ENCODE data around the gene IL22RA2. TPM values are rescaled to one million over a fixed set of nuclear protein-coding genes. Genes with fewer than 3 reads are reported as not detected.

The IL22RA2 gene
- total and polyA plus RNA-seq, 9 of the 15 experiments (the other 6 are each of a cell fraction or from before 2014, with no cell fraction given) = 0.03 TPM; not detected in 8

DNA sequence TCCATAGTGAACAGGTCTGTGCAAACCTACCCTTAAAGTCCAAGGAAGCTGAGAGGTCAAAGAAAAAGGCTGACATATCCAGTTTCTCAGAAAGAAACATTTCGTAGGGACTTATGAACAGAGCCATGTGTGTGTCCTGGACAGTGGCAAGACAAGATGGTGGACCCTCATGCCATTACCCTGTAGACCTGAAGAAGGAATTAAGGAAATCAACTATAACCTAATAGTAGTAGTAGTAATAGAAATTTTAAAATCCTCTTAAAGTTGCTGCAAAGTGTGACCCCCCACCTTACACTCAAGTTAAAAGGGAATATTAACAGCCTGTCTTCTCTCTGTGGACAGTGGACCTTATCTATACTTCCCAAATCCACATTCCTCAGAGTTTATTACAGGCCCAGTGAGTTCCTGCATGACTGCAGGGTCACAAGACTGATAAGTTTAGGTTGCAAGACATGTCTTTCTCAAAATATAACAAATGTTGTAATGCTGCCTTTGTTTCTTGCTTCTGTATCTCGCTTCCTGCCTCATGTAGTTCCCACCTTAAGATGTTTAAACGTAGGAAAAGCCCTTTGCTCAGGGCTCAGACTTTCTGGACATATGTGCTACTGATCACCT, 10.6 kb downstream of the IL22RA2 start (continued):
- TF ChIP-seq ADNP (tag; IDR thresholded peaks at IDR 0.05) = no peak
- 0 out of 2 replicates have a peak, but pooled peaks have one; percentile 7 for TF ChIP-seq ZFP1 (CRISPR knock-in tag; IDR thresholded peaks at IDR 0.05)
- TF ChIP-seq MGA (IDR thresholded peaks at IDR 0.05) = 0 out of 2 replicates have a peak, but pooled peaks have one; percentile 32
- peak; percentile 83 for TF ChIP-seq ARID1B (IDR thresholded peaks at IDR 0.05)
- no peak for TF ChIP-seq ZNF274 (IDR thresholded peaks at IDR 0.05; ENCODE audit: borderline replicate concordance, low read depth, low read length)
- TF ChIP-seq ZBTB11 (CRISPR knock-in tag; IDR thresholded peaks at IDR 0.05) = no peak
- TF ChIP-seq, protein P1, sequence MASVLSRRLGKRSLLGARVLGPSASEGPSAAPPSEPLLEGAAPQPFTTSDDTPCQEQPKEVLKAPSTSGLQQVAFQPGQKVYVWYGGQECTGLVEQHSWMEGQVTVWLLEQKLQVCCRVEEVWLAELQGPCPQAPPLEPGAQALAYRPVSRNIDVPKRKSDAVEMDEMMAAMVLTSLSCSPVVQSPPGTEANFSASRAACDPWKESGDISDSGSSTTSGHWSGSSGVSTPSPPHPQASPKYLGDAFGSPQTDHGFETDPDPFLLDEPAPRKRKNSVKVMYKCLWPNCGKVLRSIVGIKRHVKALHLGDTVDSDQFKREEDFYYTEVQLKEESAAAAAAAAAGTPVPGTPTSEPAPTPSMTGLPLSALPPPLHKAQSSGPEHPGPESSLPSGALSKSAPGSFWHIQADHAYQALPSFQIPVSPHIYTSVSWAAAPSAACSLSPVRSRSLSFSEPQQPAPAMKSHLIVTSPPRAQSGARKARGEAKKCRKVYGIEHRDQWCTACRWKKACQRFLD (CRISPR knock-in tag; IDR thresholded peaks at IDR 0.05) = peak; percentile 76

Measured in K562 (cell line).